GM06990 (cell line): ENCODE results near the gene FAM149B1.
"Not testable (repeated sequence)": the region's sequence is repeated elsewhere in the genome, so short reads cannot be mapped to it uniquely, and the experiment has no call there.

Experiments used
- DNase-seq: peaks from one replicate; pipeline ENCODE4 v3.0.0-alpha.2; 2011; ENCODE audit not compliant: insufficient read length; ENCODE audit errors: extremely low read depth
- H3K27me3 ChIP-seq: replicated peaks from 2 replicates; pipeline ENCODE4 v1.6.0; 2011; ENCODE audit warnings: low read length; ENCODE audit not compliant: control insufficient read depth, insufficient read depth
- H3K36me3 ChIP-seq: 2 replicates; pipeline ENCODE4 v1.5.1; 2011; ENCODE audit warnings: low read length; ENCODE audit not compliant: control insufficient read depth, insufficient read depth
- H3K4me3 ChIP-seq: replicated peaks from 2 replicates; pipeline ENCODE4 v1.5.1; 2011; ENCODE audit warnings: low read depth, mild to moderate bottlenecking, control low read depth, low read length
- TF ChIP-seq, protein P1 (sequence below): IDR thresholded peaks from 2 replicates; pipeline ENCODE4 v1.5.1; 2011; ENCODE audit warnings: low read length, control low read depth, mild to moderate bottlenecking, inconsistent platforms; ENCODE audit not compliant: insufficient read depth, poor library complexity, severe bottlenecking

Gene FAM149B1

DNA sequence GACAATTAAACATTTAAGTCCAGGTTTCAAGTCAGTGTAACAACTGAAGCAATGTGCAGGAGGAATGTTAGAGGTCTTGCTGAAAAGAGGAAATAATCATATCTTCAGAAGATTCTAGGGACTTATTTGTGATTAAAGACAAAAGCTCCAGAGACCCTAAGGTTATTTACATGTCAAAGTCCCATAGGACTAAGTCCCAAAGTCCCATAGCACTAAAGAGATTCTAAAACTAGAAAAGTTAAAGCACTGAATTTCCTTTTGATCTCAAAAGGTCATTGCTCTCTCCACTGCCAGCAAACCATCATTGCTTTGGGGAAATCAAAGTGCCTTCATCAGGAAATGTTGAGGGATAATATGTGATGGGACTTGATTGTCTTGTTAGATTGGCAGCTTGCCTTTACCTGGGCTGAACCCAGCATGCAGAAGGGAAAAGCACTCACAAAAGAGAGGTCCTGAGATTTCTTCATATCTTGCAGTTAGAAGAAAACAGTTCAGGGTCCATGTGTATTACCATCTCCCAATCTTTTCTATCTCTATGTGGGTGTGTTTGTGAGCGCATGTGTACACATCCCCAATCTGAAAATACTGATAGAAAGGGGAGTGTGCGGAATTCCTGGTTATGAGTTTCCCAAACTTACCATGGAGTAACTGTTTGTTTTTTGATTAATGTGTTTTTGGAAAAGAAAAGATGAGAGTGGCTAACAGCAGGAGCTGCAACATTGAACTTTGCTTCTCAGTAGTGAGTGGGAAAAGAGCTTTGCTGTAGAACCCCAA is 35.8 kb upstream of the FAM149B1 start:
- Histone ChIP-seq H3K27me3 (no peaks in the 10 kb centered on the region), H3K36me3 (peaks cover 6% of the 10 kb centered on the region), H3K4me3 (no peak overlapping the region)
- DNase-seq: no peak
- TF ChIP-seq, protein P1, sequence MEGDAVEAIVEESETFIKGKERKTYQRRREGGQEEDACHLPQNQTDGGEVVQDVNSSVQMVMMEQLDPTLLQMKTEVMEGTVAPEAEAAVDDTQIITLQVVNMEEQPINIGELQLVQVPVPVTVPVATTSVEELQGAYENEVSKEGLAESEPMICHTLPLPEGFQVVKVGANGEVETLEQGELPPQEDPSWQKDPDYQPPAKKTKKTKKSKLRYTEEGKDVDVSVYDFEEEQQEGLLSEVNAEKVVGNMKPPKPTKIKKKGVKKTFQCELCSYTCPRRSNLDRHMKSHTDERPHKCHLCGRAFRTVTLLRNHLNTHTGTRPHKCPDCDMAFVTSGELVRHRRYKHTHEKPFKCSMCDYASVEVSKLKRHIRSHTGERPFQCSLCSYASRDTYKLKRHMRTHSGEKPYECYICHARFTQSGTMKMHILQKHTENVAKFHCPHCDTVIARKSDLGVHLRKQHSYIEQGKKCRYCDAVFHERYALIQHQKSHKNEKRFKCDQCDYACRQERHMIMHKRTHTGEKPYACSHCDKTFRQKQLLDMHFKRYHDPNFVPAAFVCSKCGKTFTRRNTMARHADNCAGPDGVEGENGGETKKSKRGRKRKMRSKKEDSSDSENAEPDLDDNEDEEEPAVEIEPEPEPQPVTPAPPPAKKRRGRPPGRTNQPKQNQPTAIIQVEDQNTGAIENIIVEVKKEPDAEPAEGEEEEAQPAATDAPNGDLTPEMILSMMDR: no peak

DNA sequence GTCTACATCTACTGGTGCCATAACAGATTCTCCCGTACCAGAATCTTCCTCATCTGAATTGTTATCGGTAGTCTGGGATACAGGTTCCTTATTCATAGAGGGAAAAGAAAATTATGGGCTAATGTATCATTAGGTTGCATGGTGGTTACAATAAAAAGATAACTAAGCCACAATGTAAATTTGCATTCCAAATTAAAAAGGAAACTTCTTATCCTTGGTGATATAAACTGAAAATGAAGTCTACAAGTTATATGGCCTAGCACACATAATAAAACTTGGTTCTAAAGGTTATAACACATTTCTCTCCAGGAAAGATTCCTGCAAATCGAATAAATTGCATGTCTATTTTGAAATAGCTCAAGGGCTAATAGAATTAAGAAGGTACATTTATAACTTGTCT is 33.2 kb upstream of the FAM149B1 start:
- TF ChIP-seq, protein P1: no peak
- Histone ChIP-seq H3K27me3 (no peaks in the 10 kb centered on the region), H3K4me3 (no peak overlapping the region), H3K36me3 (peaks cover 6% of the 10 kb centered on the region)
- no peak for DNase-seq

DNA sequence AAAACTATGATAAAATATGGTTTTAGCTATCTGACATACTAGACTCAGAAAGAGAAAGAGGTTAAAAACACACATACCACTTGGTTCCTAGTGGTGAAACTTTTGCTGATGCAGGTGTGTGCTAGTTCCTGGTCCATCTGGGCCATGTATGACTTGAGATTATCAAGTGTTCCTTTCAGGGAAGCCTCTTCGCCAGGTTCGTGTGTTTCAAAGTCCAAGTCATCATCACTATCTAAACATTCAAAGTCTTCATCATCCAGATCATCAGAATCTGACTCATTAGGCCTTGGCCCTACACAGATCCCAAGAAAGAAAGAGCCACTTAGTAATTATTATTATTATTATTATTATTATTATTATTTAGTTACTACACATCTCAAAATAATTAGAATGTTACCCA is 31.3 kb upstream of the FAM149B1 start:
- Histone ChIP-seq H3K4me3 (no peak overlapping the region), H3K27me3 (no peaks in the 10 kb centered on the region), H3K36me3 (peaks cover 5% of the 10 kb centered on the region)
- DNase-seq: no peak
- TF ChIP-seq, protein P1: no peak

DNA sequence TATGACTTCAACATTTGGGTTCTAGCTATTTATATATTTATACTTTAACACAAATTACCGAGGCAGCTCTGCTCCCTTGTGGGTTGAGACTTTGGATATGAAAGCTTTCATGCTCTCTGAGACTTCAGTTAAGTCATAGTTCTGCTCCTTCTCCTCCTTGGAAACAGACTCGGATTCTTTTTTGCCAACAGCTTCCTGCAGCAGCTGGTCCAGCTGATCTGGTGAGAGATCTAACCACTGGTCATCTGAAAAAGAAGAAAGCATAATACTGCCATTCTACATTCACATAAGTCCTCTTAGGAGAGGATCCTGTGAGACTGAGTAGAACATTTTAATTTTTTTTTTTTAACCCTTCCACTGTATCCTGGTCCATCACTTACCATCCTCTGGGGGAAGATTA is 28.7 kb upstream of the FAM149B1 start:
- Histone ChIP-seq H3K4me3 (no peak overlapping the region), H3K36me3 (peaks cover 7% of the 10 kb centered on the region), H3K27me3 (no peaks in the 10 kb centered on the region)
- TF ChIP-seq, protein P1: no peak
- DNase-seq: no peak

DNA sequence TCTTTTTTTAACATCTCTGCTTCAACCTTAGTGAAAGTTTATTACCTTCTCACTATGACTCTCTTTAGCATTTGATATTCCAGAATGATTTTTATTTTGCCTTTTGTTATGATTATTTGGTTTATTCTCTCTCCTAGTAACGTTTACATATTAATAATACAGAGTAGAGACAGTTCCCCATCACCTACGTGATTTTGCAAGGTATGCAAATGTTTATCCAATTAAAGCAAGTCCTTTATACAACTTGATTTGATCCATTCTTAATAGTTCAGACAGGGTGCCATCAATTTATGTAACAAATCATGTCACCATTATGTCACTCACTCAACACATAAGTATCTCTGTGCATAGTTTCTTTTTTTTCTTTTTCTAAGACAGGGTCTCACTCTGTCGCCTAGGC is 26.3 kb upstream of the FAM149B1 start:
- TF ChIP-seq, protein P1: no peak
- DNase-seq: no peak
- H3K36me3 ChIP-seq: peaks cover 6% of the 10 kb centered on the region
- H3K4me3 ChIP-seq: no peak overlapping the region
- H3K27me3 ChIP-seq: no peaks in the 10 kb centered on the region

DNA sequence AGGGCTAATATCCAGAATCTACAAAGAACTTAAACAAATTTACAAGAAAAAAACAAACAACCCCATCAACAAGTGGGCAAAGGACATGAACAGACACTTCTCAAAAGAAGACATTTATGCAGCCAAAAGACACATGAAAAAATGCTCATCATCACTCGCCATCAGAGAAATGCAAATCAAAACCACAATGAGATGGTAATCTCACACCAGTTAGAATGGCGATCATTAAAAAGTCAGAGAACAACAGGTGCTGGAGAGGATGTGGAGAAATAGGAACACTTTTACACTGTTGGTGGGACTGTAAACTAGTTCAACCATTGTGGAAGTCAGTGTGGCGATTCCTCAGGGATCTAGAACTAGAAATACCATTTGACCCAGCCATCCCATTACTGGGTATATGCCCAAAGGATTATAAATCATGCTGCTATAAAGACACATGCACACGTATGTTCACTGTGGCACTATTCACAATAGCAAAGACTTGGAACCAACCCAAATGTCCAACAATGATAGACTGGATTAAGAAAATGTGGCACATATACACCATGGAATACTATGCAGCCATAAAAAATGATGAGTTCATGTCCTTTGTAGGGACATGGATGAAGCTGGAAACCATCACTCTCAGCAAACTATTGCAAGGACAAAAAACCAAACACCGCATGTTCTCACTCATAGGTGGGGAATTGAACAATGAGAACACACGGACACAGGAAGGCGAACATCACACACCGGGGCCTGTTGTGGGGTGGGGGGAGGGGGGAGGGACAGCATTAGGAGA is 17.1 kb upstream of the FAM149B1 start:
- DNase-seq, H3K4me3 ChIP-seq, H3K36me3 ChIP-seq, H3K27me3 ChIP-seq: not testable (repeated sequence)
